ENCODE results near the gene PHLDB1. TPM values are rescaled to one million over a fixed set of nuclear protein-coding genes. Genes with fewer than 3 reads are reported as not detected.

Gene PHLDB1
- total RNA-seq, 1 experiment from 2014 or later: 48.7 TPM

- intact Hi-C loops (cut with micrococcal nuclease; ENCODE audit: unreplicated experiment): no loop called here
- no peak for TF ChIP-seq EZH2 (IDR thresholded peaks at IDR 0.05; ENCODE audit: borderline replicate concordance, low read depth, low read length, poor library complexity, severe bottlenecking)
- TF ChIP-seq, protein P1, sequence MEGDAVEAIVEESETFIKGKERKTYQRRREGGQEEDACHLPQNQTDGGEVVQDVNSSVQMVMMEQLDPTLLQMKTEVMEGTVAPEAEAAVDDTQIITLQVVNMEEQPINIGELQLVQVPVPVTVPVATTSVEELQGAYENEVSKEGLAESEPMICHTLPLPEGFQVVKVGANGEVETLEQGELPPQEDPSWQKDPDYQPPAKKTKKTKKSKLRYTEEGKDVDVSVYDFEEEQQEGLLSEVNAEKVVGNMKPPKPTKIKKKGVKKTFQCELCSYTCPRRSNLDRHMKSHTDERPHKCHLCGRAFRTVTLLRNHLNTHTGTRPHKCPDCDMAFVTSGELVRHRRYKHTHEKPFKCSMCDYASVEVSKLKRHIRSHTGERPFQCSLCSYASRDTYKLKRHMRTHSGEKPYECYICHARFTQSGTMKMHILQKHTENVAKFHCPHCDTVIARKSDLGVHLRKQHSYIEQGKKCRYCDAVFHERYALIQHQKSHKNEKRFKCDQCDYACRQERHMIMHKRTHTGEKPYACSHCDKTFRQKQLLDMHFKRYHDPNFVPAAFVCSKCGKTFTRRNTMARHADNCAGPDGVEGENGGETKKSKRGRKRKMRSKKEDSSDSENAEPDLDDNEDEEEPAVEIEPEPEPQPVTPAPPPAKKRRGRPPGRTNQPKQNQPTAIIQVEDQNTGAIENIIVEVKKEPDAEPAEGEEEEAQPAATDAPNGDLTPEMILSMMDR (conservative IDR thresholded peaks at IDR 0.05; ENCODE audit: low read depth, low read length): no peak
- Histone ChIP-seq H3K27ac (ENCODE audit: low read depth, low read length, poor library complexity, severe bottlenecking) (no peak overlapping the region), H3K4me3 (ENCODE audit: low read depth, low read length, poor library complexity, severe bottlenecking) (no peak overlapping the region), H3K4me1 (ENCODE audit: insufficient read depth, low read length, poor library complexity, severe bottlenecking) (peaks cover 10% of the 10 kb centered on the region), H3K27me3 (replicated peaks; ENCODE audit: insufficient read depth, low read depth, low read length, poor library complexity) (no peaks in the 10 kb centered on the region), H3K36me3 (ENCODE audit: insufficient read depth, low read length, poor library complexity, severe bottlenecking) (no peaks in the 10 kb centered on the region), H3K9me3 (ENCODE audit: low read depth, low read length, poor library complexity, severe bottlenecking) (no peaks in the 10 kb centered on the region)
- no peak for DNase-seq (ENCODE audit: low spot score)
- ChIA-PET CTCF (no interaction called here), POLR2A (ENCODE audit: low non-redundant PET) (no interaction called here)
- no TSS peak for BruUV-seq (replicated peaks)
Measured at GRCh38 chr11:118703563-118704106, 96.2 kb downstream of the PHLDB1 start.

- no peak for TF ChIP-seq EZH2 (IDR thresholded peaks at IDR 0.05; ENCODE audit: borderline replicate concordance, low read depth, low read length, poor library complexity, severe bottlenecking)
- TF ChIP-seq, protein P1 (conservative IDR thresholded peaks at IDR 0.05; ENCODE audit: low read depth, low read length): no peak
- DNase-seq (ENCODE audit: low spot score): no peak
- POLR2A ChIA-PET (ENCODE audit: low non-redundant PET): interaction anchor here (0.6 kb wide), 1 partner anchor 30 kb away, joined by 13 read pairs; no protein-coding TSS in a partner anchor
- Histone ChIP-seq H3K27ac (ENCODE audit: low read depth, low read length, poor library complexity, severe bottlenecking) (no peak overlapping the region), H3K9me3 (ENCODE audit: low read depth, low read length, poor library complexity, severe bottlenecking) (no peaks in the 10 kb centered on the region), H3K4me1 (ENCODE audit: insufficient read depth, low read length, poor library complexity, severe bottlenecking) (peaks cover 10% of the 10 kb centered on the region), H3K36me3 (ENCODE audit: insufficient read depth, low read length, poor library complexity, severe bottlenecking) (no peaks in the 10 kb centered on the region), H3K4me3 (ENCODE audit: low read depth, low read length, poor library complexity, severe bottlenecking) (no peak overlapping the region), H3K27me3 (replicated peaks; ENCODE audit: insufficient read depth, low read depth, low read length, poor library complexity) (no peaks in the 10 kb centered on the region)
- intact Hi-C loops (cut with micrococcal nuclease; ENCODE audit: unreplicated experiment): no loop called here
- CTCF ChIA-PET: no interaction called here
- no TSS peak for BruUV-seq (replicated peaks)
Measured at GRCh38 chr11:118705111-118705741, 97.8 kb downstream of the PHLDB1 start.

GRCh38 chr11:118705791-118706545 lies 98.6 kb downstream of the PHLDB1 start:
- POLR2A ChIA-PET (ENCODE audit: low non-redundant PET): no interaction called here
- H3K36me3 ChIP-seq (ENCODE audit: insufficient read depth, low read length, poor library complexity, severe bottlenecking): no peaks in the 10 kb centered on the region
- H3K9me3 ChIP-seq (ENCODE audit: low read depth, low read length, poor library complexity, severe bottlenecking): no peaks in the 10 kb centered on the region
- no TSS peak for BruUV-seq (replicated peaks)
- intact Hi-C loops (cut with micrococcal nuclease; ENCODE audit: unreplicated experiment): no loop called here
- no peak overlapping the region for H3K27ac ChIP-seq (ENCODE audit: low read depth, low read length, poor library complexity, severe bottlenecking)
- peaks cover 10% of the 10 kb centered on the region for H3K4me1 ChIP-seq (ENCODE audit: insufficient read depth, low read length, poor library complexity, severe bottlenecking)
- no peak for DNase-seq (ENCODE audit: low spot score)
- TF ChIP-seq EZH2 (IDR thresholded peaks at IDR 0.05; ENCODE audit: borderline replicate concordance, low read depth, low read length, poor library complexity, severe bottlenecking): no peak
- TF ChIP-seq, protein P1 (conservative IDR thresholded peaks at IDR 0.05; ENCODE audit: low read depth, low read length): no peak
- H3K4me3 ChIP-seq (ENCODE audit: low read depth, low read length, poor library complexity, severe bottlenecking): no peak overlapping the region
- H3K27me3 ChIP-seq (replicated peaks; ENCODE audit: insufficient read depth, low read depth, low read length, poor library complexity): no peaks in the 10 kb centered on the region
- CTCF ChIA-PET: no interaction called here

All from A673 (cell line).